GM12892 (cell line): ENCODE measurements around the gene TPPP2.

Experiments used
- DNase-seq: peaks from one replicate; pipeline ENCODE4 v3.0.0; 2011; ENCODE audit not compliant: insufficient read length
- FAIRE-seq: peaks from 2 replicates; lab custom pipeline; 2011; peaks lifted over from hg19 to GRCh38; lab: Jason Lieb, UNC
- POLR2A ChIP-seq: IDR thresholded peaks from 2 replicates; pipeline ENCODE4 v1.6.1; 2011; ENCODE audit warnings: low read depth, low read length, control low read depth
- POLR2AphosphoS5 ChIP-seq: IDR thresholded peaks from 2 replicates; pipeline ENCODE4 v1.6.1; 2011; ENCODE audit warnings: low read depth, low read length, control low read depth
- TAF1 ChIP-seq: IDR thresholded peaks from 2 replicates; pipeline ENCODE4 v1.6.1; 2011; ENCODE audit warnings: low read depth, mild to moderate bottlenecking, control low read depth, low read length, borderline replicate concordance

Gene TPPP2

GRCh38 chr14:21078726-21079125 lies 48.7 kb downstream of the TPPP2 start:
- DNase-seq (no peak), FAIRE-seq (no peak)
- no peak for TF ChIP-seq POLR2A
- no peak for TF ChIP-seq POLR2AphosphoS5
- no peak for TF ChIP-seq TAF1

- FAIRE-seq, result no peak
- DNase-seq, result no peak
- TF ChIP-seq TAF1 (no peak), POLR2A (no peak), POLR2AphosphoS5 (no peak)
Measured at GRCh38 chr14:21081521-21082142, 51.6 kb downstream of the TPPP2 start.
